Measurements from ENCODE around the gene LRRC40. TPM values are rescaled to one million over a fixed set of nuclear protein-coding genes. Genes with fewer than 3 reads are reported as not detected.

Gene LRRC40
- total and polyA plus RNA-seq, 4 donors, result 21.5 to 58.6 (median 39.5) TPM

DNA sequence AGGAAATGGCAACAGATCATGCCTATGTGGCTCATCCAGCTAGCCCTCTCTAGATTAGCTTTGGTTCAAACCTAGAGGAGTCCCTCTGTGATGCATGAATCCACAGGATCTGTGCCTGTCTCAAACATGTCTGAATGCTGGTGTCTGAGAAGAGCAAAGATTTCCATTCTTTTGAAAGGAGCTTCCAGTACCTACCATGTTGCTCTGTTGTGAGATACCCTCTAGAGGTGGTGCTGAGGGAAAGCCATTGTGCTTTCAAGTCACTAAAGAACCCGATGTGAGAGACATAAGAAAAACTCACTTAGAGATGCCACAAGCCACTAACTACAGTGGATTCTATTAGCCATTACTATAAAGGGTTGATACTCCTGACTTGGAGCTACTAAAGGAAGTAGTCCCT is 103.6 kb downstream of the LRRC40 start:
- H3K36me3 ChIP-seq (ENCODE audit: control insufficient read depth, insufficient read depth, low read length), result no peaks in the 10 kb centered on the region
- no peak overlapping the region for H3K4me3 ChIP-seq (ENCODE audit: low read depth, low read length)
- DNase-seq (ENCODE audit: low read depth in 4 of 6, low spot score in 6 of 6), result no peak
- H3K9me3 ChIP-seq (ENCODE audit: control insufficient read depth, insufficient read depth, low read length), result no peaks in the 10 kb centered on the region
- H3K27me3 ChIP-seq (ENCODE audit: control insufficient read depth, insufficient read depth, low read length), result no peaks in the 10 kb centered on the region
- H3K27ac ChIP-seq (ENCODE audit: low read depth, low read length), result no peak overlapping the region
- H3K4me1 ChIP-seq (ENCODE audit: control insufficient read depth, insufficient read depth, low read length), result no peaks in the 10 kb centered on the region
- WGBS (ENCODE audit: insufficient coverage), result no CpG with 5 or more reads among the region's 1 CpG

DNA sequence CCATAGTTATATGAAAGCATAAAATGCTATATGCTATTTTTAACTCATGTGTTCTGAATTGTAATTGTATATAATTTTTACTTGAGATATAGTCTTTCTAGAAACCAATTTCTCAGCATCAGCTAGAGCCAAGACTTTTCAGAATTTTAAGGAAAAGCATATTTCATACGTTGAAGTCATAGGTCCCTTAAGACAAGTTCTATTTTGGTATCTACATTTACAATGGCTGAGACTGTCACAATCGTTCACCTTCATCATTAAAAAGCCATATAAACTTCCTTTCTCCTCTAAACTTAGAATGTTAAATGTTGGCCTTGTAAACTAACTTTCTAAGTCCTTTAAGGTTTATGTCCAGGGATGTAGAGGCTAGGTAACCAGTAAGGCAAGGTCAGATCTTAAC is 104.1 kb downstream of the LRRC40 start:
- H3K27me3 ChIP-seq (ENCODE audit: control insufficient read depth, insufficient read depth, low read length), result no peaks in the 10 kb centered on the region
- WGBS (ENCODE audit: insufficient coverage), result 80% methylated on average over 1 of the region's 2 CpGs
- DNase-seq (ENCODE audit: low read depth in 4 of 6, low spot score in 6 of 6), result no peak

More for the DNA sequence above, 104.1 kb downstream of the LRRC40 start:
- Histone ChIP-seq H3K4me3 (ENCODE audit: low read depth, low read length) (no peak overlapping the region), H3K9me3 (ENCODE audit: control insufficient read depth, insufficient read depth, low read length) (no peaks in the 10 kb centered on the region), H3K27ac (ENCODE audit: low read depth, low read length) (no peak overlapping the region), H3K36me3 (ENCODE audit: control insufficient read depth, insufficient read depth, low read length) (no peaks in the 10 kb centered on the region), H3K4me1 (ENCODE audit: control insufficient read depth, insufficient read depth, low read length) (no peaks in the 10 kb centered on the region)

Small RNA genes lying within 50 kb of the gene (small RNA-seq; reads per million reads assigned to genes)
- 0.26 reads per million, percentile 20 among the genes with 10 or more reads in this experiment for gene RN7SL242P (ENCODE audit: low replicate concordance)

Other genes with a start within 250 kb of the LRRC40 start
- 100 to 1,000 TPM; 189 to 198 TPM for gene SRSF11, start 15.8 kb upstream of the LRRC40 start, total RNA-seq
- 100 to 1,000 TPM; 225 to 248 TPM for gene SRSF11, start 15.8 kb upstream of the LRRC40 start, polyA plus RNA-seq (ENCODE audit: insufficient read length in 2 of 2)
- gene ANKRD13C, start 149.1 kb upstream of the LRRC40 start, total RNA-seq, result 10 to 100 TPM; 41.8 to 71.1 TPM
- 10 to 100 TPM; 31.6 to 37.0 TPM for gene ANKRD13C, start 149.1 kb upstream of the LRRC40 start, polyA plus RNA-seq (ENCODE audit: insufficient read length in 2 of 2)
- 1 to 10 TPM; 4.9 to 6.0 TPM for gene CTH, start 205.7 kb upstream of the LRRC40 start, total RNA-seq
- 1 to 10 TPM; 8.6 to 9.7 TPM for gene CTH, start 205.7 kb upstream of the LRRC40 start, polyA plus RNA-seq (ENCODE audit: insufficient read length in 2 of 2)